ENCODE results near the gene RTKN2. TPM values are rescaled to one million over a fixed set of nuclear protein-coding genes. Genes with fewer than 3 reads are reported as not detected.

Gene RTKN2
- total RNA-seq, 1 experiment from 2014 or later = 14.4 TPM

GRCh38 chr10:62309254-62309653 lies 40.6 kb upstream of the RTKN2 start:
- no peak overlapping the region for H2BK12ac ChIP-seq (ENCODE audit: insufficient read length, low read depth, low read length)
- H2BK5ac ChIP-seq (ENCODE audit: insufficient read length, low read length) = no peak overlapping the region
- no peak overlapping the region for H3K9ac ChIP-seq (ENCODE audit: extremely low read depth, insufficient read length, low read length)
- H3T11ph ChIP-seq (ENCODE audit: low read length) = no peak overlapping the region
- no peaks in the 10 kb centered on the region for H3K27me3 Mint-ChIP-seq (ENCODE audit: low read depth)
- H3K23me2 ChIP-seq (ENCODE audit: insufficient read length, low read depth, low read length, poor library complexity, severe bottlenecking) = no peaks in the 10 kb centered on the region
- no peak overlapping the region for H2BK120ac ChIP-seq (ENCODE audit: low read depth, low read length, poor library complexity, severe bottlenecking)
- H3K27me3 ChIP-seq (ENCODE audit: insufficient read depth, low read length) = no peaks in the 10 kb centered on the region
- H3K4me3 Mint-ChIP-seq = no peak overlapping the region
- no peak overlapping the region for H3K23ac ChIP-seq (ENCODE audit: insufficient read length, low read depth, low read length)
- no peak overlapping the region for H4K91ac ChIP-seq (ENCODE audit: insufficient read length, low read depth, low read length)
- H3K4me2 ChIP-seq (ENCODE audit: insufficient read depth, insufficient read length, low read length) = no peak overlapping the region
- H3K18ac ChIP-seq (ENCODE audit: insufficient read length, low read depth, low read length) = no peak overlapping the region
- H3K9me3 ChIP-seq (ENCODE audit: control insufficient read depth, low read depth, low read length) = no peaks in the 10 kb centered on the region
- no peak overlapping the region for H4K8ac ChIP-seq (replicated peaks; ENCODE audit: insufficient read length, low read depth, low read length)
- peaks cover 16 to 18% of the 10 kb centered on the region in 2 experiments for H3K4me1 Mint-ChIP-seq
- no peak overlapping the region for H3K4ac ChIP-seq (ENCODE audit: low read depth, low read length)
- H3K9me3 Mint-ChIP-seq = no peaks in the 10 kb centered on the region; a peak in 3 of 5 replicates
- H3K27ac ChIP-seq (ENCODE audit: insufficient read length, low read depth, low read length) = no peak overlapping the region
- no peaks in the 10 kb centered on the region for H3K79me2 ChIP-seq (ENCODE audit: insufficient read depth, low read length)
- H3K36me3 Mint-ChIP-seq (ENCODE audit: insufficient read depth in 1 of 3, low read depth in 3 of 3) = no peaks in the 10 kb centered on the region
- no peaks in the 10 kb centered on the region for H3K79me1 ChIP-seq (ENCODE audit: insufficient read depth, low read depth, low read length, poor library complexity, severe bottlenecking)
- H2AFZ ChIP-seq (ENCODE audit: low read length) = no peak overlapping the region
- no peak overlapping the region for H4K5ac ChIP-seq (ENCODE audit: insufficient read length, low read depth, low read length)
- H4K20me1 ChIP-seq (ENCODE audit: control insufficient read depth, insufficient read depth, insufficient read length) = no peaks in the 10 kb centered on the region
- no peak overlapping the region for H3K56ac ChIP-seq (ENCODE audit: insufficient read length, low read depth, low read length)
- no peak overlapping the region for H2BK15ac ChIP-seq (ENCODE audit: low read depth, low read length)
- H3K4me1 ChIP-seq (ENCODE audit: insufficient read depth, low read length) = no peaks in the 10 kb centered on the region; the same call in 1 of the 2 replicates
- no peak for DNase-seq
- no peak overlapping the region for H2BK20ac ChIP-seq (ENCODE audit: low read depth, low read length, poor library complexity, severe bottlenecking)
- TF ChIP-seq CTCF (conservative IDR thresholded peaks at IDR 0.05) = no peak
- H3K27ac Mint-ChIP-seq = no peak overlapping the region
- no CpG with 5 or more reads among the region's 2 CpGs for WGBS (ENCODE audit: extremely low coverage, insufficient read length, low lambda C conversion rate)
- H3K14ac ChIP-seq (ENCODE audit: insufficient read depth, low read length) = no peak overlapping the region
- no peak overlapping the region for H2AK5ac ChIP-seq (ENCODE audit: insufficient read length, low read length)

All from H9 (cell line).